DMS53 treated with DMSO at 0.1 percent for 48 hours (cell line): Measurements from ENCODE around the gene DHRS7C.
"Not testable (repeated sequence)": the region's sequence is repeated elsewhere in the genome, so short reads cannot be mapped to it uniquely, and the experiment has no call there.

Source experiments
- DNase-seq: peaks from one replicate; lab custom pipeline; 2025; ENCODE audit not compliant: unreplicated experiment; lab: John Stamatoyannopoulos, UW

The DHRS7C gene

DNA sequence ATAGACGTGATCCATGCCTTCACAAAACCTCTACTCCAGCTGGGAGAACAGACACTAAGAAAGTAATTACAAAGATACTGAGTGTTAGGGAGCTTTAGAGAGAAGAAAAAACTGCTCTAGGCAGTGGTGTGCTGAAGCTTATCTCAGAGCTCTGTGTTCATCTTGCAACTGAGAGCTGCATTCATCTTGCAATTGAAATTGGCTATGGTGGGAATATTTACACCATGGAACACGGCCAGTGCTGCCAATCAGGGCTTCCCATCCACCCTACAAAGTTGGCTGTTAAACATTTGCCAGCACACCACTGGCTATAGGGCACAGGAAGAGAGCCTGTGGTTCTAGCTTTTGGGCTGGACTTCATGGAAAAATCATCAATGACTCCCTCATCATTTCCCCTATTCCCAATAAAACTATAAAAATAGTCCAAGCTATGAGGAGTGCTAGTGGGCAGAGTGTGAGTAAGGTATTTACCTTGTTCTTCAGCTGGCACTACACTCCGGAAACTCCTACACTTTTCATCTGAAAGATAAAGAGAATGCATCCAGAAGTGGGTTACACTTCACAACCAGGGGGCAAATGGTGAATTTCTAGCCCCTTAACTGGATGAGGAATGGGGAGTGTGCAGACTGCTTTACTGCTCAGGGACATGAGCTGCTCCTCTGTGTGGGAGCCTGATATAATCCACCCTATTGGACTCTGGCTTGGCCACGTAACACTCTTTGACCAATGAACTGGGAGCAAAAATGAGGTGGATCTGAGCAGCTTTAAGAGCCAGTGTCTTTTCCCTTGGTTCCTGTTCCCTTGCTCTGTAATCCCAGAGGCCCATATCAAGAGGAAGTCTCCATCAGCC lies 18.9 kb upstream of the DHRS7C start:
- DNase-seq: no peak

DNA sequence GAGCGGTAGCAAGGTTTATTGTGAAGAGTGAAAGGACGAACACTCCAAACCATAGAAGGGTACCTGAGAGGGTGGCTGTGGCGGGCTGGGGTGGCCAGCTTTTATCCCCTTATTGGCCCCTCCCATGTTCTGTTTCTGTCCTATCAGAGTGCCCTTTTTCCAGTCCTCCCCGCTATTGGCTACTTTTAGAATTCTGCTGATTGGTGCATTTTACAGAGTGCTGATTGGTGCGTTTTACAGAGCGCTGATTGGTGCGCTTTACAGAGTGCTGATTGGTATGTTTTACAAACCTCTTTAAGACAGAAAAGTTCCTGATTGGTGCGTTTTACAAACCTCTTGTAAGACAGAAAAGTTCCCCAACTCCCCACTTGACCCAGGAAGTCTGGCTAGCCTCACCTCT lies 18.0 kb upstream of the DHRS7C start:
- DNase-seq: no peak

DNA sequence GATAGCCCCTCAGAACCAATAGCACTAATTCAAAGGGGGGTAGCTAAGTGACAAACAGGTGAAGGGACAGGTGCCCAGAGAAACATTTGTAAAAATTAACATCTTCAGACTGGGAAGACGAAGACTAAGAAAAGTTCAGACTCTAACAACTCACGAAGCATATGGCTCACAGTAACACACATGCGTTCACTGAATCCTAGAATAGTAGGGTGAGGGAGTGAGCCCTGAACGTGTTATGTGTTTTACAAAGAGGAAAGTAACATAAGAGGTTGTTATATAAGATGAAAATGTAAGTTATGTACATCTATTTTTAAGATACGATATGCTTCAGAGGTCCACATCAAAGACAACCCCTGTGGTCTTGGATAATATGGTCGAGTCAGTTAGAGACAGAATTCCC lies 15.3 kb upstream of the DHRS7C start:
- DNase-seq: no peak

DNA sequence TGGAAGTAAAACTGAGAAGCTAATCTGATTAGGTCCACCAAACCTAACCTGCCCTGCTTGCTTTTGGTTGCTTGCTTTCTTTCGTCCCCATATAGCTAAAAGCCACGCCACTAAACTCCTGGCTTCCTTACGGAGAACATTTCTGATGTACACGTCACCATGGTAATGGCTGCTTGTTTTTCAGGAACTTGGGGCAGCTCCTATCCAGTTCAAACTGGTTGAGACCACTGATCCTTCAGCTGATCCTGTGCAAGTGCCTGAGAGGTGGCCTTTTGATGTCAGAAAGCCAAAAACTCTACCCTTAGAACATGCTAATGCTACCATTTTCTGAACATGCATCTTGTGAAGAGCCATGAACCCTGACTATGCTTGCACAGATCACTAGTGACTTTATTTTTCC lies 14.4 kb upstream of the DHRS7C start:
- no peak for DNase-seq

DNA sequence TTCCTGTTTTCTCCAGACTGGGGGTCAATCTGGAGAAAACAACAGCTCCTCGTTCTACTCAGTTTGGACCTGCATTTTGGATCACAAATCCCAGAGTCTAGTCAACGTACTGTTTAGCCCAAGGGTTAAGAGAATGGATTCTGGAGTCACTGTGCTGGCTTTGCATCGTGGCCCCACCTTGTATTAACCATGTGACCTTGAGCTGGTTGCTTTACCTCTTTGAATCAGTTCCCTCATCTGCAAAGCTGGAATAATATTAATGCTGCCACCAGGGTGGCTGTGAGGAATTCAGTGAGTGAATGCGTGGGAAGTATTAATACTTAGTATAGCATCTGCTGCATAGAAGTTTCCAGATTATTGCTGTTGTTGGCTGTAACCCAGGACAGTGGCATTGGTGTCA lies 11.3 kb upstream of the DHRS7C start:
- DNase-seq: no peak

GRCh38 chr17:9802294-9802693 lies 10.9 kb upstream of the DHRS7C start:
- DNase-seq: no peak

GRCh38 chr17:9801505-9801904 lies 10.1 kb upstream of the DHRS7C start:
- no peak for DNase-seq

- no peak for DNase-seq
These were observed 7.3 kb upstream of the DHRS7C start for GRCh38 chr17:9798724-9799123.

GRCh38 chr17:9798008-9798407 lies 6.6 kb upstream of the DHRS7C start:
- no peak for DNase-seq

- no peak for DNase-seq
These were observed 919 bp upstream of the DHRS7C start for GRCh38 chr17:9792181-9792840.

DNA sequence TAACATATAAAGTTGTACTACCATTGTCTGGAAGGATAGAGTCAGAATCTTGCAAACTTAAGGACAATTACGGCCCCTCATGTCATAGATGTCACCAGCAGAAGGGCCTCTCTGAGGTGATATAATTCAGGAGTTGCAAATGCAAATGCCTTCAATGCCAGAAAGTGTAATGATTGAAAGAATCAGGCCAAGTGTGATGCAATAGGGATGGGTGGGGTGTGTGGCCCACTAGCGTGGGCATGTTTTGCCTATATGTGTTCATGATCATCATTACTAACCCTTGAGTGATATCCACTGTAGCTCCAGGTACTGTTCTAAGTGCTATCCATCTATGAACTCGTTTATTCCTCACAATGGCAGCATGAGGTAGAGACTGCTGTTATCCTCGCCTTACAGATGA lies 1.1 kb downstream of the DHRS7C start:
- DNase-seq: no peak

GRCh38 chr17:9788601-9789000 lies 2.8 kb downstream of the DHRS7C start:
- DNase-seq: no peak

DNA sequence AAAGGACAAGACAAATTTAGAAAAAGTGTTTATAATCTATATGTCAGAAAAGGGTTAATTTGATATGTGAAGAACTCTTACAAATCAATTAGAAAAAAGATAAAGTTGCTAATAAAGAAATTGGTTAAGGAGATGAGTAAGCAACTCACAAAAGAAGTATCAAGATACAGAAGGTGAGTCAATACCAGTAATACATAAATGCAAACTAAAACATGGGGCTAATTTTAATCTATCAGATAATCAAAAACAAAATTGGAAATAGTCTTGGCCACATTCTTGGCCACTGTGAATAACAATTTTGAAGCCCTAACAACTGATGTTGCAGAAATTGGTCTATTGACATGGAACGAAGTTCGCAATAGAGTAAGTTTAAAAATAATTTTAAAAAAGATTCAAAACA lies 6.8 kb downstream of the DHRS7C start:
- no peak for DNase-seq

DNA sequence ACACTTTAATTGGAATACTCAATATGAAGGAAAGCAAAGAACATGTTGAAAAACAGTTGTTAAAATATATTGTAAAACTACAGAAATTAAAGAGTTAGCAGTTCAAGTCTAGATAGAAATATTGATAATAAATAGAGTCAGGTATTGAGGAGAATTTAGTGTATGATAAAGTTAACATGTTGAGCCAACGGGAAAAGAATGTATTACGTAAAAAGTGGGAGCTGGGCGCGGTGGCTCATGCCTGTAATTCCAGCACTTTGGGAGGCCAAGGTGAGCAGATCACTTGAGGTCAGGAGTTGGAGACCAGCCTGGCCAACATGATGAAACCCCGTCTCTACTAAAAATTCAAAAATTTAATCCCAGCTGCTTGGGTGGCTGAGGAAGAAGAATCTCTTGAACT lies 7.9 kb downstream of the DHRS7C start:
- DNase-seq: not testable (repeated sequence)

- DNase-seq: no peak
These were observed 8.3 kb downstream of the DHRS7C start for GRCh38 chr17:9783050-9783449.

GRCh38 chr17:9780552-9780951 lies 10.8 kb downstream of the DHRS7C start:
- no peak for DNase-seq

DNA sequence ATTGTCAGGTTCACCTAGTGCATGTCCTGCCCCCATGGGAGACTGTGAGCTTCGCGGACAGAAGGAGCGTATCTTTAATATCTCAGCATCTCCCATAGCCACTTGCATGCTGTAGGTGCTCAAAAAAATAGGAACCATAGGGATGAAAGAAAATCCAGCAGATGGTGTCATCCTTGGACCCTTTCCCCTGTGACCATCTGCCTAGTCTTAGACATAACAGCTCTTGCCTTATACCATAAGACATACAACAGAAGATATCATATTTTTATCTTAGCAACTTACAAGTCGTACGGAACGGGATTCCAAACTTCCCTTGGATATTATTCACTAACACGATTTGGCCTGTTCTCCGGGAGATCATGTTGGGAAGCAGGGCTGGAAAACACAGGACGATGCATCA lies 14.5 kb downstream of the DHRS7C start:
- DNase-seq: no peak

- no peak for DNase-seq
These were observed 18.7 kb downstream of the DHRS7C start for GRCh38 chr17:9772658-9773057.

DNA sequence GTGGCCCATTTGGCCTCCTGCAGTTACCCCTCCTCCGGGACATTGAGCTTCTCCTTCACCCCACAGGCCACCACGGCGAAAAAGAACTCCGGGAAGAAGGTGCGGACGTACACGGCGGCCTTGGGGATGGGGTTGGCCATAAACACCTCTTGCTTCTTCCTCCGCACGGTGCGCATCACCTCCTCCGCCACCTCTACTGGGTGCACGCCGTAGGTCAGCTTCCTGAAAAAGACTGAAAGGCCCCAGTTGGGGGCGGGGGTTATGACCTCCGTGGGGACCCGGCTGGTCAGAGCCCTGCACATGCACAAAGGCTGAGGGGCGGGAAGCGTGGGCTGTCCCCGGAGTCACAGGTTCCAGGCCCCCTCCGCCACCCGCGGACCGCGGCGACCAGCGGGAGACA lies 19.9 kb downstream of the DHRS7C start:
- no peak for DNase-seq

DNA sequence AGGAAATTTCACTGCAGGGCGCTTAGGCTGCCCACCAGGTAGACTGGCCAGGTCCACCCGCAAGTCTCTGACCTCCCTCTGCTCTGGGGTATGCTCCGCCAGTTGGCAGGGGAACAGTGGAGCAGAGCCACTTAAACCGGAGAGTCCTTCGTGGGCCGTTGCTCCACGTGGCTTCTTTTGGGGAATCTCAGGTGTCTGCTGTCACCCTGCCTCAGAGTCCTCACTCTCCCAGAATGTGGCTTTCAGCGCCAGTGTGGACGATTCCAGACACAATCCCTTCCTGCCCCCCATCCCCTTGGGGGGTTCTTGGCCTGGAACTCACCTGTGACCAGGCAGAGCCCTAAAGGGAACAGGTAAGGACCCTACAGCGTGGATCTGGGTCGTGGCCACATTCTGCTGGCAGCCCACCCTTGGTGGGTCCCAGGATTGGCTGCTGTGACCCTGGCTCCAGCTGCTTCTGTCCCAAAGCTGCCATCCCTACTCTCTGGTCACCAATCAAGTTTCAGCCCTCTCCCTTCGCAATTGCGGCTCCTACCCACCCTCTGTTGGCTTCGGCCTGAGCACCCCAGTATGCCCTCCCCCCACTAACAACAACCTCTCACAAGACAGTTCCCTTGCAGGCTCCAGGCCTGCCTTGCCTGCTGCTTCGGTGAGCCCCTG lies 22.2 kb downstream of the DHRS7C start:
- no peak for DNase-seq

DNA sequence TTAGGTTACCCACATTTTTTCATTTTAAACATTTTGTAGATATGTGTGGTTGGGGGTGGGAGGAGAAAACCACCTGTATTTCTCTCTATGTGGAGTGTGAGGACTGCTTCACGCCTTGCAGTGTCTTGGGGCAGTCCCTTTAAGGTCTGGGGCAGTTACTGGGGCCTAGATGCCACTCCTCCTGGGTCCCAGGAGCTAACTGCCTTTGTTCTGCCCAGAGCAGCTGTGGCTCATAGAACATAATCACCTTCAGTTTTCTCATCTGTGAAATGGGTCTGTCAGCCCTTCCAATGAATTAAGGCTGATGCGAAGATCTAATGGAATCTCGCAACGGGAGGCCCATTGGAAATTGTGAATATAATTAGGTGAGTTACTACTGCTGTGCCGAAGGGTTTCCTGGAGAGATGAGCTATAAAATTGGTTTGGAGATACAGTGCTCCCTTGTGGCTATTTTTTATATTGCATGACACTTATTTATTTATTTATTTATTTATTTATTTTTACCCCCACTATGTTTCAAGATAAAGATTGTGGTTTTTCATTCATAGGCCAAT lies 22.9 kb downstream of the DHRS7C start:
- DNase-seq: peak; percentile 46
